ENCODE measurements around the gene SLC44A1.

The SLC44A1 gene

DNA sequence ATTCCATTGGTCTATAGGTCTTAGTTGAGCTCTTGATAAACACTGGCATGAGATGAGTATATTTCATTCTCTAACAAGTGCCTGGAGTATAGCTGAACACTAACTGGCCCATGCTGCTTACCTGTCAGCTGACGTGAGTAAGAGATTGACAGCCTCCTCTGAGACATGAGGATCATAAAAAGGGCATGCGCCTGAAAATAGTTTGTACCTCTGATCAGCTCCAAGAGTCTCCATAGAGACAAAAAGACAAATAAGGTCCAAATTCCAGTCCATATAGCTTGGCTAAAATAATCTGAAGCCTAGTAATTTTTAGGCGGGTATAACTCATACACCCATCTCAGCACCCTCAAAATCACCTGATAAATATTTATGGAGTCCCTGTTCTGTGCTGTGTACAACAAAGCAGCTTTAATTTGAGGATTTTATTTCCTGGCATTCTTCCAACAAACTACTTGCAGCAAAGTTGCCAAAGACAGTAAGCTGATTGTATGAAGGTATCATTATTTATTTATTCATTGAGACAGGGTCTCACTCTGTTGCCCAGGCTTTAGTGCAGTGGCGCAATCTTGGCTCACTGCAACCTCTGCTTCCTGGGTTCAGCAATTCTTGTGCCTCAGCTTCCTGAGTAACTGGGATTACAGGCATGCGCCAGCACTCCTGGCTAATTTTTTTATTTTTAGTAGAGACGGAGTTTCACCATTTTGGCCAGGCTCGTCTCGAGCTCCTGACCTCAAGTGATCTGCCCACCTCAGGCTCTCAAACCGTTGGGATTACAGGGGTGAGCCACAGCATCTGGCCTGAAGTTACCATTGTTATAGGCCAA, 187.2 kb downstream of the SLC44A1 start:
- H3K4me2 ChIP-seq = no peak overlapping the region
- H3K36me3 ChIP-seq (ENCODE audit: insufficient read depth) = no peaks in the 10 kb centered on the region
- H3K79me2 ChIP-seq (ENCODE audit: insufficient read depth, low read depth) = no peaks in the 10 kb centered on the region
- H3K4me1 ChIP-seq (ENCODE audit: low read depth, poor library complexity, severe bottlenecking) = no peaks in the 10 kb centered on the region
- H3K27me3 ChIP-seq (ENCODE audit: insufficient read depth, low read depth) = no peaks in the 10 kb centered on the region
- no peaks in the 10 kb centered on the region for H4K20me1 ChIP-seq (ENCODE audit: insufficient read depth)
- no peak overlapping the region for H3K27ac ChIP-seq
- no peak overlapping the region for H2AFZ ChIP-seq (ENCODE audit: low read depth)
- H3K4me3 ChIP-seq (IDR thresholded peaks at IDR 0.05; ENCODE audit: insufficient read depth, low read depth, low read length) = no peak overlapping the region
- H3K9ac ChIP-seq = no peak overlapping the region
- TF ChIP-seq, protein P1, sequence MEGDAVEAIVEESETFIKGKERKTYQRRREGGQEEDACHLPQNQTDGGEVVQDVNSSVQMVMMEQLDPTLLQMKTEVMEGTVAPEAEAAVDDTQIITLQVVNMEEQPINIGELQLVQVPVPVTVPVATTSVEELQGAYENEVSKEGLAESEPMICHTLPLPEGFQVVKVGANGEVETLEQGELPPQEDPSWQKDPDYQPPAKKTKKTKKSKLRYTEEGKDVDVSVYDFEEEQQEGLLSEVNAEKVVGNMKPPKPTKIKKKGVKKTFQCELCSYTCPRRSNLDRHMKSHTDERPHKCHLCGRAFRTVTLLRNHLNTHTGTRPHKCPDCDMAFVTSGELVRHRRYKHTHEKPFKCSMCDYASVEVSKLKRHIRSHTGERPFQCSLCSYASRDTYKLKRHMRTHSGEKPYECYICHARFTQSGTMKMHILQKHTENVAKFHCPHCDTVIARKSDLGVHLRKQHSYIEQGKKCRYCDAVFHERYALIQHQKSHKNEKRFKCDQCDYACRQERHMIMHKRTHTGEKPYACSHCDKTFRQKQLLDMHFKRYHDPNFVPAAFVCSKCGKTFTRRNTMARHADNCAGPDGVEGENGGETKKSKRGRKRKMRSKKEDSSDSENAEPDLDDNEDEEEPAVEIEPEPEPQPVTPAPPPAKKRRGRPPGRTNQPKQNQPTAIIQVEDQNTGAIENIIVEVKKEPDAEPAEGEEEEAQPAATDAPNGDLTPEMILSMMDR (conservative IDR thresholded peaks at IDR 0.05; ENCODE audit: low read depth, low read length) = no peak

GRCh38 chr9:105432247-105432842, 187.9 kb downstream of the SLC44A1 start:
- Histone ChIP-seq H3K27me3 (ENCODE audit: insufficient read depth, low read depth) (no peaks in the 10 kb centered on the region), H2AFZ (ENCODE audit: low read depth) (no peak overlapping the region), H3K27ac (no peak overlapping the region), H3K9ac (no peak overlapping the region), H3K4me3 (IDR thresholded peaks at IDR 0.05; ENCODE audit: insufficient read depth, low read depth, low read length) (no peak overlapping the region), H3K4me1 (ENCODE audit: low read depth, poor library complexity, severe bottlenecking) (no peaks in the 10 kb centered on the region), H3K79me2 (ENCODE audit: insufficient read depth, low read depth) (no peaks in the 10 kb centered on the region), H3K36me3 (ENCODE audit: insufficient read depth) (no peaks in the 10 kb centered on the region), H4K20me1 (ENCODE audit: insufficient read depth) (no peaks in the 10 kb centered on the region), H3K4me2 (no peak overlapping the region)
- TF ChIP-seq, protein P1 (conservative IDR thresholded peaks at IDR 0.05; ENCODE audit: low read depth, low read length) = no peak

DNA sequence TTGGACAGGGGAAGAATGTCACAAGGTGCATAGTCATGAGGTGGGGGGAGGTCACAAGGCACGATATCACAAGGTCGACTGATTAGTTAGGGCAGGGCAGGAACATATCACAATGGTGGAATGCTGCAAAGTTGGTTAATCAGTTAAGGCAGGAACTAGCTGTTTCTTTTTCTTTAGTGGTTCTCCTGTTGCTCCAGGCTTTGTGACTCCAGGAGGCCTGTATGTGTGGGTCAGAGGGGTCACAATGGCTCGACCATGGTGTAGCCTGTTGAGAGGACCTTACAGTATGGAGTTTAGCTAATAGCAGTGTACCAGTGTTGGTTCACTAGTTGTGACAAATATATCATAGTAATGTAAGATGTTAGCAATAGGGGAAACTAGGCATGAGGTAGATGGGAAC, 191.0 kb downstream of the SLC44A1 start:
- H2AFZ ChIP-seq (ENCODE audit: low read depth) = no peak overlapping the region
- H3K27me3 ChIP-seq (ENCODE audit: insufficient read depth, low read depth) = no peaks in the 10 kb centered on the region
- H3K27ac ChIP-seq = no peak overlapping the region
- no peaks in the 10 kb centered on the region for H4K20me1 ChIP-seq (ENCODE audit: insufficient read depth)
- no peaks in the 10 kb centered on the region for H3K36me3 ChIP-seq (ENCODE audit: insufficient read depth)
- no peak overlapping the region for H3K4me3 ChIP-seq (IDR thresholded peaks at IDR 0.05; ENCODE audit: insufficient read depth, low read depth, low read length)
- TF ChIP-seq, protein P1 (conservative IDR thresholded peaks at IDR 0.05; ENCODE audit: low read depth, low read length) = no peak
- no peak overlapping the region for H3K9ac ChIP-seq
- no peak overlapping the region for H3K4me2 ChIP-seq
- no peaks in the 10 kb centered on the region for H3K4me1 ChIP-seq (ENCODE audit: low read depth, poor library complexity, severe bottlenecking)
- H3K79me2 ChIP-seq (ENCODE audit: insufficient read depth, low read depth) = no peaks in the 10 kb centered on the region

DNA sequence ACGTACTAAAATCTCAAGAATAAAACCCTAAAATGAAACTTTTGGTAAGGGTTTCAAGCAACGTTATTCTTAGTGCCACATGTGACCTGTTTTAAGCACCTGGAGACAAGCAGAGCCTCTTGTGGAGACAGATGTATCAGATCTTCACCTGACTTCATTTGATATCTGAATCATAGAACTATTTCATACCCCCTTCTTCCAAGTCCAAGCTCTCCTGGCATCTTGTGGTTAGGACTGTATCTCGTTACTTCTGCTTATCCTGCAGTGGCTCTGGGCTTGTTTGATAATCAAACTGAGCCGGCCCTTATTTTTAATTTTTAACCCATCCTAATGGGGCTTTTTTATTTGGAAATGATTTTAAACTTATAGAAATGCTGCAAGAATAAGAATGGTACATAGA, 192.3 kb downstream of the SLC44A1 start:
- no peak overlapping the region for H3K9ac ChIP-seq

More for the DNA sequence above, 192.3 kb downstream of the SLC44A1 start:
- no peaks in the 10 kb centered on the region for H3K27me3 ChIP-seq (ENCODE audit: insufficient read depth, low read depth)
- no peak overlapping the region for H2AFZ ChIP-seq (ENCODE audit: low read depth)
- H3K4me3 ChIP-seq (IDR thresholded peaks at IDR 0.05; ENCODE audit: insufficient read depth, low read depth, low read length) = no peak overlapping the region
- H3K36me3 ChIP-seq (ENCODE audit: insufficient read depth) = no peaks in the 10 kb centered on the region
- TF ChIP-seq, protein P1 (conservative IDR thresholded peaks at IDR 0.05; ENCODE audit: low read depth, low read length) = no peak
- H3K79me2 ChIP-seq (ENCODE audit: insufficient read depth, low read depth) = no peaks in the 10 kb centered on the region
- H4K20me1 ChIP-seq (ENCODE audit: insufficient read depth) = no peaks in the 10 kb centered on the region
- H3K4me1 ChIP-seq (ENCODE audit: low read depth, poor library complexity, severe bottlenecking) = no peaks in the 10 kb centered on the region
- H3K4me2 ChIP-seq = no peak overlapping the region
- H3K27ac ChIP-seq = no peak overlapping the region
